ENCODE measurements around the gene MLH3. TPM values are rescaled to one million over a fixed set of nuclear protein-coding genes. Genes with fewer than 3 reads are reported as not detected.
A peak's percentile ranks its signal among the peaks of the same experiment; 100 is the strongest.

MLH3 gene
- total RNA-seq, 1 experiment from 2014 or later, result 48.7 TPM

GRCh38 chr14:74982661-74983060 is 68.6 kb downstream of the MLH3 start:
- Histone ChIP-seq H3K79me2 (ENCODE audit: low read depth) (no peaks in the 10 kb centered on the region), H3K27ac (no peak overlapping the region), H3K27me3 (ENCODE audit: insufficient read depth, low read depth) (no peaks in the 10 kb centered on the region), H3K4me2 (peak overlapping the region; percentile 10; the same call in 1 of the 2 replicates), H3F3A (ENCODE audit: insufficient read depth, low read depth) (peaks cover 30% of the 10 kb centered on the region), H3K4me1 (replicated peaks; ENCODE audit: insufficient read depth) (peaks cover 43% of the 10 kb centered on the region), H3K36me3 (ENCODE audit: low read depth) (no peaks in the 10 kb centered on the region), H2AFZ (no peak overlapping the region), H4K20me1 (ENCODE audit: insufficient read depth) (no peaks in the 10 kb centered on the region), H3K4me3 (no peak overlapping the region), H3K9me2 (ENCODE audit: insufficient read depth) (no peaks in the 10 kb centered on the region), H3K9me3 (ENCODE audit: insufficient read depth, low read depth) (no peaks in the 10 kb centered on the region)
- intact Hi-C loops (cut with micrococcal nuclease; ENCODE audit: unreplicated experiment), result no loop called here
- CTCF ChIA-PET, result interaction anchor here (0.8 kb wide), 1 partner anchor 18 kb away, joined by 3 read pairs; no protein-coding TSS in a partner anchor
- BruUV-seq (replicated peaks), result no TSS peak
- POLR2A ChIA-PET (ENCODE audit: unreplicated experiment), result interaction anchor here (0.6 to 1.6 kb wide), 2 partner anchors 21 to 27 kb away, joined by 5 to 6 read pairs; partner anchors contain the start of genes EIF2B2 and PGF
- TF ChIP-seq CTCF (conservative IDR thresholded peaks at IDR 0.05) (no peak), EZH2 (IDR thresholded peaks at IDR 0.05; ENCODE audit: low read depth) (no peak)
- DNase-seq, result no peak

DNA sequence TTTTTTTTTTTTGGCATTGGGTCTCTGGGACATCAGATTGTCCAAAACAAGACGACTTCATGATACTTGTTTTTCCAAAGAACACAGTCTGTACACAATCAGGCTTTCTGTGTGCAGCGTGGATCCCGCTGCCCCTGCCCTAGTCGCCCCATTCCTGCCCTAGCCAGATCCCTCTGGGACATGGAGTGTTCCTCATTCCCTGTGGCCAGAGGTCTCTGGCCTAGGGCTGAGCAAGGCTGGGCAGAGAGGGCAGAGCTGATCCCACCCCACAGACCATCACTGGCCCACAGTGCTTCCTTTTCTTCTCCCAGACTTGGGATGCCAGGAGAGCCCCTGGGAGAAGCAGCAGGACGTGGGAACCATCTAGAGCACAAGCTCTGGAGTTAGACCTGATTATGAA is 69.4 kb downstream of the MLH3 start:
- intact Hi-C loops (cut with micrococcal nuclease; ENCODE audit: unreplicated experiment), result no loop called here
- BruUV-seq (replicated peaks), result no TSS peak
- no peak for TF ChIP-seq EZH2 (IDR thresholded peaks at IDR 0.05; ENCODE audit: low read depth)

DNA sequence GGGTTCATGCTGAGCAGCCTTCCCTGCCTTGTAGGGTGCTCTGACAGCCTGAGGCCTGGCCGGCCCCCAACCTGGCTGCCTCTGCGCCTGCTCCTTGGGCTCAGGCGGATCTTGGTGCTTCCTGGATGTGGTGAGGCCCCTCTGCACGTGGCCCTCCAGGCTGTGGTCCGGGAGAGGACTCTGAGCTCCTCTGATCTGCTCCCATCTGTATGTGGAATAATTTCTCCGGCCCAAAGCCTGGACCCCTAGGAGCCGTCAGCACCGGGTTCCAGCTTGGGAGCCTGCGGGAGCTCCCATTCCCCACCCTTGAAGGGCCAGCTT is 69.8 kb downstream of the MLH3 start:
- TF ChIP-seq EZH2 (IDR thresholded peaks at IDR 0.05; ENCODE audit: low read depth) (no peak), CTCF (conservative IDR thresholded peaks at IDR 0.05) (no peak)
- H3F3A ChIP-seq (ENCODE audit: insufficient read depth, low read depth), result peaks cover 23% of the 10 kb centered on the region
- H3K27ac ChIP-seq, result no peak overlapping the region
- intact Hi-C loops (cut with micrococcal nuclease; ENCODE audit: unreplicated experiment), result no loop called here
- no peaks in the 10 kb centered on the region for H3K9me3 ChIP-seq (ENCODE audit: insufficient read depth, low read depth)
- no peaks in the 10 kb centered on the region for H3K9me2 ChIP-seq (ENCODE audit: insufficient read depth)
- no peaks in the 10 kb centered on the region for H4K20me1 ChIP-seq (ENCODE audit: insufficient read depth)
- BruUV-seq (replicated peaks), result no TSS peak
- no peak overlapping the region for H2AFZ ChIP-seq
- no peak overlapping the region for H3K4me3 ChIP-seq
- no peaks in the 10 kb centered on the region for H3K79me2 ChIP-seq (ENCODE audit: low read depth)
- ChIA-PET CTCF (interaction anchor here (0.7 kb wide), 3 partner anchors 58 to 87 kb away, joined by 4 to 25 read pairs (median 5); partner anchors contain the start of gene RPS6KL1), POLR2A (ENCODE audit: unreplicated experiment) (no interaction called here)
- no peak for DNase-seq
- no peaks in the 10 kb centered on the region for H3K36me3 ChIP-seq (ENCODE audit: low read depth)
- no peak overlapping the region for H3K4me2 ChIP-seq
- H3K27me3 ChIP-seq (ENCODE audit: insufficient read depth, low read depth), result no peaks in the 10 kb centered on the region
- peaks cover 36% of the 10 kb centered on the region for H3K4me1 ChIP-seq (replicated peaks; ENCODE audit: insufficient read depth)

More for the DNA sequence above, 69.4 kb downstream of the MLH3 start:
- ChIA-PET POLR2A (ENCODE audit: unreplicated experiment) (no interaction called here), CTCF (interaction anchor here (0.5 to 0.8 kb wide), 5 partner anchors 17 to 87 kb away, joined by 3 to 25 read pairs (median 5); partner anchors contain the start of gene RPS6KL1)
- no peaks in the 10 kb centered on the region for H3K27me3 ChIP-seq (ENCODE audit: insufficient read depth, low read depth)
- no peak overlapping the region for H3K4me2 ChIP-seq
- no peaks in the 10 kb centered on the region for H4K20me1 ChIP-seq (ENCODE audit: insufficient read depth)
- no peaks in the 10 kb centered on the region for H3K9me2 ChIP-seq (ENCODE audit: insufficient read depth)
- H3K36me3 ChIP-seq (ENCODE audit: low read depth), result no peaks in the 10 kb centered on the region
- H3K4me1 ChIP-seq (replicated peaks; ENCODE audit: insufficient read depth), result peaks cover 36% of the 10 kb centered on the region
- H3K79me2 ChIP-seq (ENCODE audit: low read depth), result no peaks in the 10 kb centered on the region
- peaks cover 23% of the 10 kb centered on the region for H3F3A ChIP-seq (ENCODE audit: insufficient read depth, low read depth)
- H3K9me3 ChIP-seq (ENCODE audit: insufficient read depth, low read depth), result no peaks in the 10 kb centered on the region
- DNase-seq, result no peak
- H3K4me3 ChIP-seq, result no peak overlapping the region
- no peak overlapping the region for H2AFZ ChIP-seq
- H3K27ac ChIP-seq, result no peak overlapping the region

Measured in PC-9 (cell line).